IMR-90 (cell line): ENCODE measurements around the gene BGN. TPM values are rescaled to one million over a fixed set of nuclear protein-coding genes. Genes with fewer than 3 reads are reported as not detected.

Source experiments
- ATAC-seq: fragments of 200-7000 bp; cut with Tn5 transposase; 2 replicates; pipeline ENCODE4 v1.9.1; 2020; ENCODE audit warnings: low read depth, mild to moderate bottlenecking, moderate library complexity
- BruUV-seq: library from RNA; stranded (reverse); fragments of 400-500 nt; replicated peaks from 2 replicates; lab custom pipeline; 2021; lab: Mats Ljungman, UMichigan
- CTCF ChIA-PET: fragments of 300-600 bp; formaldehyde crosslinking; extraction: SDS; loops from one replicate; lab custom pipeline; 2021; ENCODE audit warnings: antibody characterized with exemption; lab: Yijun Ruan, JAX
- POLR2A ChIA-PET: fragments of 300-600 bp; sonication (Branson Sonifier 250); formaldehyde crosslinking; loops from one replicate; lab custom pipeline; 2022; ENCODE audit warnings: antibody characterized with exemption; ENCODE audit not compliant: unreplicated experiment; lab: Charles Lee
- DNase-seq: peaks from one replicate; pipeline ENCODE4 v3.0.0; 2013
- H2AFZ ChIP-seq: replicated peaks from 2 replicates; pipeline ENCODE3; 2013; ENCODE audit warnings: low read length, mild to moderate bottlenecking; ENCODE audit not compliant: poor library complexity
- H2AK5ac ChIP-seq: 2 replicates; pipeline ENCODE4 v1.6.1; 2013; ENCODE audit warnings: low read depth, low read length, inconsistent platforms
- H2AK9ac ChIP-seq: replicated peaks from 2 replicates; pipeline ENCODE3; 2013; ENCODE audit warnings: mild to moderate bottlenecking, low read depth, low read length, moderate library complexity; ENCODE audit not compliant: poor library complexity
- H2BK120ac ChIP-seq: 2 replicates; pipeline ENCODE4 v1.6.1; 2013; ENCODE audit warnings: low read depth, low read length, inconsistent platforms
- H2BK15ac ChIP-seq: 3 replicates; pipeline ENCODE4 v1.6.1; 2013; ENCODE audit warnings: low read depth, low read length, inconsistent platforms
- H2BK20ac ChIP-seq: 2 replicates; pipeline ENCODE4 v1.6.1; 2013; ENCODE audit warnings: low read depth, mild to moderate bottlenecking, inconsistent platforms, low read length, moderate library complexity
- H2BK5ac ChIP-seq: 2 replicates; pipeline ENCODE4 v1.6.1; 2013; ENCODE audit warnings: mild to moderate bottlenecking, low read depth, low read length, inconsistent platforms; ENCODE audit not compliant: poor library complexity, severe bottlenecking
- H3K14ac ChIP-seq: replicated peaks from 2 replicates; pipeline ENCODE4 v1.6.1; 2013; ENCODE audit warnings: low read depth, low read length, inconsistent platforms
- H3K18ac ChIP-seq: 2 replicates; pipeline ENCODE4 v1.6.1; 2013; ENCODE audit warnings: low read depth, low read length, control low read depth
- H3K23ac ChIP-seq: 2 replicates; pipeline ENCODE4 v1.6.1; 2013; ENCODE audit warnings: low read depth, low read length, inconsistent platforms
- H3K27ac ChIP-seq: 2 replicates; pipeline ENCODE4 v1.5.1; 2013; ENCODE audit warnings: mild to moderate bottlenecking, control low read depth, low read length; ENCODE audit not compliant: insufficient read depth
- H3K27me3 ChIP-seq: 2 replicates; pipeline ENCODE4 v1.6.1; 2013; ENCODE audit warnings: low read length; ENCODE audit not compliant: control insufficient read depth, insufficient read depth
- H3K36me3 ChIP-seq: 2 replicates; pipeline ENCODE4 v1.6.1; 2013; ENCODE audit warnings: low read length, mixed read lengths; ENCODE audit not compliant: control insufficient read depth, insufficient read depth
- H3K4ac ChIP-seq: 2 replicates; pipeline ENCODE4 v1.6.1; 2013; ENCODE audit warnings: low read depth, low read length, inconsistent platforms
- H3K4me1 ChIP-seq: 2 replicates; pipeline ENCODE4 v1.6.1; 2013; ENCODE audit warnings: low read length, mixed read lengths; ENCODE audit not compliant: control insufficient read depth, insufficient read depth
- H3K4me2 ChIP-seq: 2 replicates; pipeline ENCODE4 v1.6.1; 2013; ENCODE audit warnings: low read depth, mild to moderate bottlenecking, control low read depth, low read length, moderate library complexity
- H3K4me3 ChIP-seq: 2 replicates; pipeline ENCODE4 v1.5.1; 2013; ENCODE audit warnings: low read depth, mild to moderate bottlenecking, control low read depth, low read length, moderate library complexity; ENCODE audit not compliant: insufficient read depth
- H3K56ac ChIP-seq: 2 replicates; pipeline ENCODE4 v1.6.1; 2013; ENCODE audit warnings: low read length, inconsistent platforms; ENCODE audit not compliant: insufficient read depth; ENCODE audit errors: extremely low read depth
- H3K79me1 ChIP-seq, 2 experiments: 2 replicates each; pipeline ENCODE4 v1.6.1; 2013; ENCODE audit warnings: low read length in 2 of 2, inconsistent platforms in 1 of 2, low read depth in 1 of 2
- H3K9ac ChIP-seq: 2 replicates; pipeline ENCODE4 v1.6.1; 2013; ENCODE audit warnings: low read depth, low read length, control low read depth
- H3K9me1 ChIP-seq: 2 replicates; pipeline ENCODE4 v1.6.1; 2013; ENCODE audit warnings: low read length, inconsistent platforms; ENCODE audit not compliant: insufficient read depth
- H3K9me3 ChIP-seq: 2 replicates; pipeline ENCODE4 v1.6.1; 2013; ENCODE audit warnings: low read length; ENCODE audit not compliant: control insufficient read depth, insufficient read depth
- H4K20me1 ChIP-seq: 2 replicates; pipeline ENCODE4 v1.6.1; 2013; ENCODE audit warnings: low read length, inconsistent platforms; ENCODE audit not compliant: insufficient read depth
- H4K5ac ChIP-seq: 2 replicates; pipeline ENCODE4 v1.6.1; 2013; ENCODE audit warnings: mild to moderate bottlenecking, low read depth, low read length, control low read depth
- H4K8ac ChIP-seq, 2 experiments: 2 replicates each; pipeline ENCODE4 v1.6.1; 2013; ENCODE audit warnings: low read depth in 2 of 2, low read length in 2 of 2, control low read depth in 1 of 2, inconsistent platforms in 1 of 2
- H4K91ac ChIP-seq: 2 replicates; pipeline ENCODE4 v1.6.1; 2013; ENCODE audit warnings: low read depth, low read length, inconsistent platforms; ENCODE audit not compliant: insufficient read depth
- FOS ChIP-seq: fragments of 150-350 bp; IDR thresholded peaks from 2 replicates; pipeline ENCODE4 v1.6.1; 2016; ENCODE audit warnings: low read depth, low read length
- MAFK ChIP-seq: IDR thresholded peaks from 2 replicates; pipeline ENCODE4 v1.6.1; 2012; ENCODE audit warnings: low read depth, low read length, improper control_type of control experiment
- POLR2A ChIP-seq: IDR thresholded peaks from 2 replicates; pipeline ENCODE4 v1.6.1; 2012; ENCODE audit warnings: mild to moderate bottlenecking, low read depth, low read length
- RAD21 ChIP-seq: IDR thresholded peaks from 2 replicates; pipeline ENCODE4 v1.6.1; 2012; ENCODE audit warnings: low read length, improper control_type of control experiment
- RCOR1 ChIP-seq: IDR thresholded peaks from 2 replicates; pipeline ENCODE4 v1.6.1; 2012; ENCODE audit warnings: mild to moderate bottlenecking, low read length, improper control_type of control experiment; ENCODE audit not compliant: insufficient replicate concordance
- SMC3 ChIP-seq: fragments of 150-350 bp; IDR thresholded peaks from 2 replicates; pipeline ENCODE4 v1.6.1; 2016; ENCODE audit warnings: low read depth, mild to moderate bottlenecking, antibody characterized with exemption, low read length, moderate library complexity
- WGBS, 2 experiments: methylation state at CpG; one replicate each; pipeline versions ENCODE4 v1.1.5 to v1.1.7; 2013; ENCODE audit warnings: missing lambda C conversion rate in 2 of 2; ENCODE audit not compliant: insufficient read length in 1 of 2; ENCODE audit errors: extremely low coverage in 2 of 2; 5-methylcytosine and 5-hydroxymethylcytosine counted together
- dilution Hi-C: fragments of 300-500 bp; cut with HindIII; formaldehyde crosslinking; loops from one replicate; pipeline ENCODE4 v1.14.3; 2018; ENCODE audit warnings: low sequenced_read_pairs; ENCODE audit not compliant: unreplicated experiment
- in situ Hi-C: fragments of 300-500 bp; cut with MboI; formaldehyde crosslinking; loops from 3 replicates; pipeline ENCODE4 v1.14.3; 2019; ENCODE audit warnings: low sequenced_read_pairs, inconsistent platforms, mixed read lengths
- intact Hi-C: fragments of 100-400 bp; cut with micrococcal nuclease; formaldehyde crosslinking; loops from 2 replicates; pipeline ENCODE4 v1.10.0; 2022
- polyA plus RNA-seq, 3 experiments: library from polyadenylated mRNA; depleted of rRNA; stranded (reverse); fragments of >200 nt; gene quantifications; 2 replicates each; pipeline ENCODE4 v1.2.3, GENCODE V29; 2012; ENCODE audit warnings: low replicate concordance in 1 of 3
- total RNA-seq: library from RNA; depleted of rRNA; stranded (reverse); fragments of >200 nt; gene quantifications from 2 replicates; pipeline ENCODE4 v1.2.3, GENCODE V29; 2012
- TF ChIP-seq, protein P1 (sequence below): fragments of 150-350 bp; IDR thresholded peaks from 2 replicates; pipeline ENCODE4 v1.6.1; 2016; ENCODE audit warnings: low read depth, mild to moderate bottlenecking, low read length, moderate library complexity, borderline replicate concordance

The BGN gene
- total and polyA plus RNA-seq, 2 of the 4 experiments (the other 2 are of a cell fraction), result 11.3 to 298 TPM

DNA sequence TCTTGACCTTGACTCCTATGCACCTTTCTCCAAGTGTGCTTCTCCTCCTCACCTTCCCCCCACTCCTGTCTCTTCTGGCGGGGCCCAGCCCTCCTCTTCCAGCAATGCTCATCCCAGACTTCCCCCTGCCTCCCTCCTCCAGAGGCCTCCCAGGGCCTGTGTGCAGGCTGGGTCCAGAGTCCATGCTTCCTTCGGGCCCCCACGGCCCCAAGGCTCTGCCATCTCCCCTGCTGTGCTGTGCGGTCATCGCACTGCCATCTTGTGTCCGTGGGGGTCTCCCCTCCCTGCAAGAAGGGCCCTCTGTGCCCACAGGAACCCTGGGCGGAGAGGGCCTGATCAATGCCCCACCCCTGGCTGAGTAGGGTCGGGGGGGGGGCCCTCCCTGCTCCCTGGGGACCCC is 49.9 kb downstream of the BGN start:
- Histone ChIP-seq H3K27ac (no peak overlapping the region), H2BK5ac (no peak overlapping the region), H3K18ac (no peak overlapping the region), H3K9ac (no peak overlapping the region), H4K8ac (no peak overlapping the region), H3K4me2 (no peak overlapping the region), H3K4ac (no peak overlapping the region), H3K79me1 (no peaks in the 10 kb centered on the region), H2AK9ac (no peak overlapping the region), H2AFZ (no peak overlapping the region), H2AK5ac (no peak overlapping the region), H3K23ac (no peak overlapping the region), H3K36me3 (no peaks in the 10 kb centered on the region), H3K56ac (no peak overlapping the region), H2BK120ac (no peak overlapping the region), H3K9me1 (no peaks in the 10 kb centered on the region), H3K27me3 (peaks cover 5% of the 10 kb centered on the region; the same call in 1 of the 2 replicates), H4K5ac (no peak overlapping the region), H2BK20ac (no peak overlapping the region), H3K4me1 (no peaks in the 10 kb centered on the region), H2BK15ac (no peak overlapping the region), H3K14ac (no peak overlapping the region), H3K4me3 (no peak overlapping the region), H3K9me3 (no peaks in the 10 kb centered on the region), H4K20me1 (no peaks in the 10 kb centered on the region), H4K91ac (no peak overlapping the region)
- TF ChIP-seq FOS, result no peak
- no peak for TF ChIP-seq SMC3
- no peak for TF ChIP-seq POLR2A
- no peak for TF ChIP-seq RAD21
- no peak for TF ChIP-seq RCOR1
- TF ChIP-seq MAFK, result no peak
- TF ChIP-seq, protein P1, sequence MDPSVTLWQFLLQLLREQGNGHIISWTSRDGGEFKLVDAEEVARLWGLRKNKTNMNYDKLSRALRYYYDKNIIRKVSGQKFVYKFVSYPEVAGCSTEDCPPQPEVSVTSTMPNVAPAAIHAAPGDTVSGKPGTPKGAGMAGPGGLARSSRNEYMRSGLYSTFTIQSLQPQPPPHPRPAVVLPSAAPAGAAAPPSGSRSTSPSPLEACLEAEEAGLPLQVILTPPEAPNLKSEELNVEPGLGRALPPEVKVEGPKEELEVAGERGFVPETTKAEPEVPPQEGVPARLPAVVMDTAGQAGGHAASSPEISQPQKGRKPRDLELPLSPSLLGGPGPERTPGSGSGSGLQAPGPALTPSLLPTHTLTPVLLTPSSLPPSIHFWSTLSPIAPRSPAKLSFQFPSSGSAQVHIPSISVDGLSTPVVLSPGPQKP, result no peak
- 20% methylated on average over 1 of the region's 8 CpGs; no CpG with 5 or more reads in 1 of the 2 experiments for WGBS, 2 experiments
- ChIA-PET POLR2A (no interaction called here), CTCF (no interaction called here)
- in situ Hi-C loops (no loop called here), intact Hi-C loops (no loop called here), dilution Hi-C loops (no loop called here)
- BruUV-seq, result no TSS peak
- no peak for DNase-seq
- no peak for ATAC-seq
